Activated naive CD8-positive, alpha-beta T cell treated with anti-CD3 and anti-CD28 coated beads for 36 hours (primary cell): Measurements from ENCODE around the gene AKNAD1. TPM values are rescaled to one million over a fixed set of nuclear protein-coding genes. Genes with fewer than 3 reads are reported as not detected.

Experiments used
- DNase-seq: peaks from one replicate; pipeline ENCODE4 v3.0.0; 2021
- H3K27ac Mint-ChIP-seq: one replicate; pipeline ENCODE4 v1.8.0; 2022; ENCODE audit warnings: mild to moderate bottlenecking, moderate library complexity, mixed read lengths
- H3K27me3 Mint-ChIP-seq: one replicate; pipeline ENCODE4 v1.8.0; 2022; ENCODE audit warnings: mild to moderate bottlenecking, mixed read lengths
- H3K36me3 Mint-ChIP-seq: one replicate; pipeline ENCODE4 v1.8.0; 2021; ENCODE audit warnings: mild to moderate bottlenecking, mixed read lengths
- H3K4me1 Mint-ChIP-seq: one replicate; pipeline ENCODE4 v1.8.0; 2021; ENCODE audit warnings: mixed read lengths
- H3K4me3 Mint-ChIP-seq: one replicate; pipeline ENCODE4 v1.8.0; 2022; ENCODE audit warnings: mild to moderate bottlenecking, moderate library complexity, mixed read lengths
- H3K9me3 Mint-ChIP-seq: one replicate; pipeline ENCODE4 v1.8.0; 2022; ENCODE audit warnings: mixed read lengths
- total RNA-seq, 2 experiments: library from RNA; stranded (reverse); gene quantifications; one replicate each; pipeline ENCODE4 v1.2.3, GENCODE V29; 2021

The AKNAD1 gene
- total RNA-seq, 2 experiments from 2014 or later = not detected

DNA sequence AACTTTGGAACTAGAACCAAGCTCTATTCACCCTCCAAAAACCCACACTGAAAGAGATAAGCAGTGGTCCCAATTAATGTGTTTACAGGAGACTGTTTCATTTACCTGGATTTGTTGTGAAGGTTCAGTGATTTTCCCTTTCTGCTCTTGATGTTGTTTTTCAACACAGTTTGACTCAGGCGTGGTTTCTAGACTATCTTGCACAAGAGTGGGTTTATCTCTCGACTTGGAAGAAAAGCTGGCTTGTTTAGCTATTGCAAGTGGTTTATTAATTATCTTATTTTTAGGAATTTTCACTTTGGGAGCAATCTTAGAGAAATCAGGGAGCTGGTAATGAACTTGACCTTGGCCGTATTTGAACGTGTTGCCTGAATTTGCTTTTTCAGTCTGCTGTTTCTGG lies 5.3 kb downstream of the AKNAD1 start:
- H3K36me3 Mint-ChIP-seq = no peaks in the 10 kb centered on the region
- DNase-seq = no peak
- peaks cover 7% of the 10 kb centered on the region for H3K27me3 Mint-ChIP-seq
- H3K9me3 Mint-ChIP-seq = no peaks in the 10 kb centered on the region
- H3K4me3 Mint-ChIP-seq = no peak overlapping the region
- H3K27ac Mint-ChIP-seq = no peak overlapping the region
- no peaks in the 10 kb centered on the region for H3K4me1 Mint-ChIP-seq

DNA sequence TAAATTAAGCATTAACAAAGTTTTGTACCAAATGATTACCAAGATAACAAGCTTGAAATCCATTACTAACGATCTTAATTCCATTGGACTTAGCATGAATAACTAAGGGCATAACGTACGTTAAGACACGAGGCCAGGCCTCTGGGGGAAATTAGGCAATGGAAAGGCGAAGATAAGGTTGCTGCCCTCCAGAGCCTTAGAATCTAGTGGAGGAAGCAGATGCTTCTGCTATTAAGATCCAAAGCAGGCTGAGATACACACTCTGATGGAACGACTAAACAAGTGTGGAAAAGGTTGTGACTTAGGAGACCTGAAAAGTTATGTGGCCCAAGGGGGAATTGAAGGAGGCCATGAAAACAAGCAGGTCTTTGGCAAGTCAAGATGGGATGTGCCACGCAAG lies 6.0 kb downstream of the AKNAD1 start:
- no peak for DNase-seq
- Mint-ChIP-seq H3K4me3 (no peak overlapping the region), H3K27ac (no peak overlapping the region), H3K4me1 (no peaks in the 10 kb centered on the region), H3K36me3 (no peaks in the 10 kb centered on the region), H3K9me3 (no peaks in the 10 kb centered on the region), H3K27me3 (peaks cover 7% of the 10 kb centered on the region)

DNA sequence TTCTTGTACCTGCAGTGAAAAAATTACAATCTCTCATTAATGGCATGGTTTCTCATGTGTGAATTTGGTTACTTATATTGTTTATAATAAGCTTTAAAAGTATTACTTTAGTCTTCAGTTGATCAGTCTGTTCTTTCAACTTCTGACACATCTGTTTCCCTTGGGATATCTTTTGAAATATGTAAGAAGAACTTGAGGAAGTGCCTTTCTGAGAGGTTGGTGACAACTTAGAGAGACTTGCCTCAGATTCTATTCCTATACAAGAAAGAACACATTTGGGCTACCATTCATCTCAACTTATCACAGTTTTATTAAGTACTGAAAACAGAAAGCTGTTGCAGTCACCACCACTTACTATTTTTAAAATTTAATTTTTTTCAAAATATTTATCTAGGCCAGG lies 8.1 kb downstream of the AKNAD1 start:
- no peaks in the 10 kb centered on the region for H3K9me3 Mint-ChIP-seq
- no peaks in the 10 kb centered on the region for H3K4me1 Mint-ChIP-seq
- H3K27ac Mint-ChIP-seq = no peak overlapping the region
- peaks cover 3% of the 10 kb centered on the region for H3K27me3 Mint-ChIP-seq
- no peak for DNase-seq
- H3K4me3 Mint-ChIP-seq = no peak overlapping the region
- no peaks in the 10 kb centered on the region for H3K36me3 Mint-ChIP-seq

DNA sequence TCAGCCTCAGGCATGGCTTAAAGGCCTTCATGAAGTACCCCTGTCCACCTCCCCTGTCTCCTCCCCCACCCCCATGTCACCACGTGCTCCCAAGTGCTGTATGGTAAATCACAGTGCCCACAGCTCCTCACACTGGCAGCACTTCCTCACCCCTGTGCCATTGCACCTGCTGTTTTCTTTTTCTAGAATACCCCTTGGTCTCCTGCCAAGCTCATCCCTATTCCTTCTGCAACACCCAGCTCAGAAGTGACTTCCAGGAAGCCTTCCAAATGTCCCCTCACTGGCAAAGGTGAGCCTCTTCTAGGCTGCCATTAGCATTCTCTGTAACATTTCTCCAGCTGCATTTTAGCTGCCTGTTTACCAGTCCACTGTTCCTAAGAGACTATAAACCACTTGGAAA lies 9.4 kb downstream of the AKNAD1 start:
- H3K4me3 Mint-ChIP-seq = no peak overlapping the region
- no peaks in the 10 kb centered on the region for H3K4me1 Mint-ChIP-seq
- DNase-seq = no peak
- H3K36me3 Mint-ChIP-seq = no peaks in the 10 kb centered on the region
- peaks cover 3% of the 10 kb centered on the region for H3K27me3 Mint-ChIP-seq
- H3K9me3 Mint-ChIP-seq = no peaks in the 10 kb centered on the region
- no peak overlapping the region for H3K27ac Mint-ChIP-seq

DNA sequence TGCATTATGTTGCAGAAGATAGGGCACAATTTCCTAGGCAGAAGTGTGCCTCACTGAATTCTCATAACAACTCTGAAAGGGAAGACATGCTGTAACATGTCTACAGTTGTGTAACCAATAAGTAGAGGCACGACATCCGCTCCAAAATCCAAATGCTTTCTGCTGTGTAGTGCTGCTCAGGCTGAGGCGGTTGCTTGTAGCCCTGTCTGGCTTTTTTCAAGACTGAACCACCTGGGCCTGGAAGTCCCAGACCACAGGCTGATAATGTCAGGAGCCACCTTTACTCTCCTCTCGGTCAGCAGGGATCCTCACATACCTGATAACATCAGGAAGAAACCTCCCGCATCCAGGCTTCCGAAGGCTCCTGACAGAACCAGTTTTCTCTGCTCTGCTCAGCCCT lies 10.9 kb downstream of the AKNAD1 start:
- no peaks in the 10 kb centered on the region for H3K9me3 Mint-ChIP-seq
- H3K36me3 Mint-ChIP-seq = no peaks in the 10 kb centered on the region
- no peaks in the 10 kb centered on the region for H3K27me3 Mint-ChIP-seq
- DNase-seq = no peak
- no peak overlapping the region for H3K27ac Mint-ChIP-seq
- no peak overlapping the region for H3K4me3 Mint-ChIP-seq
- H3K4me1 Mint-ChIP-seq = no peaks in the 10 kb centered on the region

DNA sequence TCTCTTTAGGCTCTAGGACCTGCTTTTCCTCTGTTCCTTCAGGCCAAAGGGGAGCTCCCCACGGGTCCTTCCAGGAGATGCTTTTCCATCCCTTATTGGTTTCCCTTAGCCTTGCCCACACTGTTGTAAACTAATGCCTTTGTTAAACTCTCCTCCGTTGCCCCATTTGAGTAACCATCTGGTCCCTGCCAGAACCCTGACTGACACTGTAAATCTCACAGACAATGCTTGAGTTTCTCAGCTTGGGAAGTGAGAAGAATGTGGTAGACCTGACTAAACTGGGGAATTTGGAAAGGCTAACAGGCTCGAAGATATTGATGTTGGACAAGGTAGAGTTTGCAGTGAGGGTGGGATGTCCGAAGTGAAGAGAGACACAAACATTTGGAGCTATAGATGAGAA lies 11.4 kb downstream of the AKNAD1 start:
- H3K27ac Mint-ChIP-seq = no peak overlapping the region
- no peaks in the 10 kb centered on the region for H3K4me1 Mint-ChIP-seq
- no peak for DNase-seq
- no peaks in the 10 kb centered on the region for H3K9me3 Mint-ChIP-seq
- no peaks in the 10 kb centered on the region for H3K36me3 Mint-ChIP-seq
- no peaks in the 10 kb centered on the region for H3K27me3 Mint-ChIP-seq
- H3K4me3 Mint-ChIP-seq = no peak overlapping the region

DNA sequence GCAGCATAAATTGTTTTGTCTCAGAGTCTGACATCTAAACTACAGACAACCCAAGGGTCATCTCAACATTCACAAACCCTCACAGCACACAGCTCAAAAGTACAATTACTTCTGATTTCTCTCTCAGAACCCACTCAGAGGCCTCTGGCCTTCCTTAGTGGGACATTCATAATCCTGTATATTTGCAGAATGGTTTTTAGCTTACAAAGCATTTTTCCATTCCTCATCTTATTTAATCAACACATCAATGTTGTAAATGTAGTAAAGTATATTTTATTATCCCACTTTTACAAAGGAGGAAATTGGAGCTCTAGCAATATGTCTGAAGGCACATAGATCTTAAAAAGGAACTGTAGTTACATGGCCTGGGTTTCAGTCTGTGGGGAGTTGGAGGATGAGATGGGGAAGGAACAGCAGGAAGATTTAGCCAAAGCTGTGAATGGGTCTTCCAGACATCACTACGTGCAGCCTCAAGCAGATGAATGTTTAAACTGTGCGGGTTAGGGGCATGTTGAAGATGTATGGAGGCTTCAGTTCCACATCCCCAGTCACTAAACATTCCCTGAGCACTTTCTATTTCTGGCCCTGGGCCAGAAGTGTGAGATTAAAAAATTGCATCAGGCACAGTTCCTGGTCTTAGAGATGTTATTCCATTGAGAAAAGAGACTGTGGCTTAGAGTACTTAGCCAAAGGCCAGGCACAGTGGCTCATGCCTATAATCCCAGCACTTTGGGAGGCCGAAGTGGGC lies 13.3 kb downstream of the AKNAD1 start:
- H3K4me3 Mint-ChIP-seq = no peak overlapping the region
- H3K36me3 Mint-ChIP-seq = no peaks in the 10 kb centered on the region
- H3K9me3 Mint-ChIP-seq = peaks cover under 1% of the 10 kb centered on the region
- DNase-seq = no peak
- H3K27me3 Mint-ChIP-seq = no peaks in the 10 kb centered on the region
- no peaks in the 10 kb centered on the region for H3K4me1 Mint-ChIP-seq
- no peak overlapping the region for H3K27ac Mint-ChIP-seq

DNA sequence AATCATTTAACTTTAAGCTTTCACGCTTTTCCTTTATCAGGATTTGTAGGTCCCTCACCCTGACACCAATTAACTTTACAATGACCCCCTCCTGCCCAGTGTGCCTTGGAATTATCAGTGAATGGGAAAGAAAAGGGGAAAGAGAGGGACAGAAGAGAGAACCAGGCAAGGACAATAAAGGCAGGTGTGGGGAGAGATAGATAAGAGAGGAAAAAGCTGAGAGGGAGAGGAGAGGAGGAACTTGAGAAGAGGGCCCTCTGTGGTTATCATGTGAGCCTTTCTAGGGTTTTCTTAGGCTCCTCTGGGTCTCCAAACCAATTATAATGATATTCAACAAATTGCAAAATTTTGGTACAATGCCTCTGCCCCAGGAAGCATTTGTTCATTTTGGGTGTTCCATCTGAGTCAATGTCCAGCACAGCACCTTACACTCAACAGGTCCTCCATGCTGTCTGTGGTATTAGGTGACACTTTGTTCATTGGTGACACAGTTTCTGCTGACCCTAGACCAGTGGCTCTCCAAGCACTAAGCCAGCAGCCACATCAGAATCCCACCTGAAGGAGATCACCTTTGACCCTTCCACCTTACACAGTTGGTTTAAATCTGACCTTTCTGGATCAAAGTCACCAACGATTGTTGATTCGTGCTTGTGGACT lies 14.2 kb downstream of the AKNAD1 start:
- Mint-ChIP-seq H3K4me1 (no peaks in the 10 kb centered on the region), H3K9me3 (peaks cover 5% of the 10 kb centered on the region), H3K27me3 (peaks cover 3% of the 10 kb centered on the region), H3K4me3 (no peak overlapping the region), H3K27ac (no peak overlapping the region), H3K36me3 (no peaks in the 10 kb centered on the region)
- DNase-seq = no peak

DNA sequence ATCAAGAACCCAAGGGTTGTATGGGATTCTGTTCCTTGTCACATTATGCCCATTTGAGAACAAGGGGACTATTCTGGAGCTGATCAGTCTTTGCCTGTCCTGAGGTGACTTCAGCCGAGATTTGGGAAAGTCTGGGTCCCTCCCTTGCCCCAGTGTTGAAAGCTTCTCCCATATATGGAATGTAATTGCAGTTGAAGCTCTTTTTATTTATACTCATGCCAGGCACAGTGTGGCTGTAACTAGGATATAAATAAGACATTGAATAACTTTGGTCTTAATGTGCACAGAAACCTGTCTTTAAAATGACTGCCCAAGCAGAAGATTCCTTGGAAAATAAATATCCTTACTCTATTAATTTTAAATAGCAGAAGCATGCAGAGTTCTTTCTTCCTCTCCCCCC lies 15.2 kb downstream of the AKNAD1 start:
- H3K36me3 Mint-ChIP-seq = no peaks in the 10 kb centered on the region
- peaks cover 3% of the 10 kb centered on the region for H3K27me3 Mint-ChIP-seq
- H3K4me1 Mint-ChIP-seq = no peaks in the 10 kb centered on the region
- peaks cover 5% of the 10 kb centered on the region for H3K9me3 Mint-ChIP-seq
- H3K4me3 Mint-ChIP-seq = no peak overlapping the region
- no peak for DNase-seq
- no peak overlapping the region for H3K27ac Mint-ChIP-seq

DNA sequence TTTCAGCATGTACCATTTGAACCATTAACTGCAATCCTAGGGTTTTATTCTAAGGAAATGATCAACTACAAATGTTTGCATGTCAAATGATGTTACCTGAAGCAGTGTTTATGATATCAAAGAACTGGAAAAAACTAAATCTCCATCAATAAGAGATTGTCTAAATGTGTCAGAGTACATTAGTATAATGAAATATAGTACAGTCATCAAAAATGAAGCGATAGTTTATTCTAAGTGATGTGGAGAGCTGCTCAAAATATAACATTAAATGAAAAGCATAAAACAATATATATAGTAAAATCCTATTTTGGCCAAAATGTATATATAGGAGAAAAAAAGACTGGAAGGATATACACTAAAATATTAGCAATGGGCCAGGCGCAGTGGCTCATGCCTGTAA lies 24.0 kb downstream of the AKNAD1 start:
- Mint-ChIP-seq H3K27ac (no peak overlapping the region), H3K9me3 (no peaks in the 10 kb centered on the region), H3K27me3 (no peaks in the 10 kb centered on the region), H3K4me3 (no peak overlapping the region), H3K36me3 (no peaks in the 10 kb centered on the region), H3K4me1 (peaks cover 1% of the 10 kb centered on the region)
- DNase-seq = no peak

DNA sequence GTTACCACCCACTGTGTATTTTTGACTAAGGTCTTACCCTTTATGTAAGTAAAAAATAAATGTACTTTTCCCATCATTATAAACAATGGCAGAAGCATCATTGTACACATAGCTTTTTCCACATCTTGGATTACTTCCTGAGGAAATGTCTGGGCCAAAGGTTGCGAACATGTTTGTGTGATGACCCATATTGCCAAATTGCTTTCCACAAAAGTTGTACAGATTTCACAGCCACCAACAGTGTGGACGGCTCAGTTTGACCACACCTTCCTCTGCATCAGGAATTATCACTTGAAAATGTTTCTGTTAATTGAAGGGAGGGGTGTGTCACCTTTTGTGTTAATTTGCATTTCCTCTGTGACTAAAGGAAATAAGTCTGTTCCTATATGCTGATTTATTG lies 25.7 kb downstream of the AKNAD1 start:
- peaks cover 3% of the 10 kb centered on the region for H3K4me1 Mint-ChIP-seq

DNA sequence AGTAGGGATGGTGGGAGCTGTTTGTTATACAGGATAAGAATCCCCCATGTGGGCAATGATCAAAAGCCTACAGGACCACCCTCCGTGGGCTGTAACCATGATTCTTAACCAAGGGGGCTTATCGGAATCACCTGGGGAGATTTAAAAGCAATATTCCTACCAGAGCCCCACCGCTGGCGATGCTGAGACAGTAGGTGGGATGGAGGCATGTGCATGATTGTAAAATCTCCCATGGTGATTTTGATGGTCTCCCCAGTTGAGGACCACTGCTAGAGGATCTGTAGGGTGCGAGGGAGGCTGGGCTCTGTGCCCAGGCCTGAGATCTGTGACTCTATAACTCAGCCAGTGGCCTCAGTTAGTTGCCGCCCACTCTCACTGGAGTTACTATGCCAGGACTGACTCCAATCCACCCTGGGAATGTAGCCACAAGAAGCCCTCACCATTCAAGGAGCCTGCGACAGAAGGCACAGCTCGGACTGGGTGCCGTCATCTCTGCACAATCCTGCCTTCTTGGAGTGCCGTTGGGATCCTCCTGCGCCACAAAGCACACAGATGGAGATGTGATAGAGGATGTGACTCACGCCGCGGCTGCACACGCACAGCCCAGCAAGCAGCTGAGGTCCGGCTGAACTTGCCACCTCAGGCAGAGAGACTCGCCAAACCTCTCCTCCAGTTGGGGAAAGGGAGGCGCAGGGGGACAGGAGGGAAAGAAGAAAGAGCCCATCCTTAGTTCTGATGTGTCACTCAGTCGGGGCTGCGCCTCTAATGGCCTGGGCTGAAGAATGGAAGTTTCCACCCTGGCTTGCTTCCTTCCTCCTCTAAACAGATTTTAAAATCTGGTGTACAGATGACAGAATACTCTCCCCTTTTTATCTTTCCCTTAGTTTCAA lies 26.5 kb downstream of the AKNAD1 start:
- Mint-ChIP-seq H3K27ac (no peak overlapping the region), H3K4me3 (no peak overlapping the region), H3K27me3 (no peaks in the 10 kb centered on the region), H3K36me3 (no peaks in the 10 kb centered on the region), H3K9me3 (no peaks in the 10 kb centered on the region), H3K4me1 (peaks cover 3% of the 10 kb centered on the region)
- DNase-seq = no peak

More for the DNA sequence above, 25.7 kb downstream of the AKNAD1 start:
- Mint-ChIP-seq H3K27me3 (no peaks in the 10 kb centered on the region), H3K36me3 (no peaks in the 10 kb centered on the region), H3K9me3 (no peaks in the 10 kb centered on the region), H3K4me3 (no peak overlapping the region), H3K27ac (no peak overlapping the region)
- DNase-seq = no peak

DNA sequence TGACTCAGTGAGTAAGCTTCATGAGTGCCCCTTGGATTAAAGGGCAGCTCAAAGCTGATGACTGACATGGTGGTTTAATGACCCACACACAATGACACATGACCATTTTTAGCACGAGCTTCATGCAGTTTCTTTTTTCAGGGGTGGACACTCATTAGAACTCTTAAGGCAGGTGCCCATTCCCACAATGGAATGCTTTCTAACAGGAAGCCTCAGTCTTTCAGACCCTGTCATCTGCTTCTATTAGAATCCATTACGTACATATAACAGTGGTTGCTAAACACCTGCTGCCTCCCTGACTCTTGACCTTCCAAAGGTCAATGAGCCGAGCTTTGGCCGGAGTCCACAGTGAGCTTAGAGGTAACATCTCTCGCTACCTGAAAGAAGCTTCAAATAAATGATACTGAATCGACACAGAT lies 27.4 kb downstream of the AKNAD1 start:
- Mint-ChIP-seq H3K4me3 (no peak overlapping the region), H3K36me3 (no peaks in the 10 kb centered on the region), H3K4me1 (peaks cover 3% of the 10 kb centered on the region), H3K27ac (no peak overlapping the region), H3K9me3 (no peaks in the 10 kb centered on the region), H3K27me3 (no peaks in the 10 kb centered on the region)
- DNase-seq = no peak

DNA sequence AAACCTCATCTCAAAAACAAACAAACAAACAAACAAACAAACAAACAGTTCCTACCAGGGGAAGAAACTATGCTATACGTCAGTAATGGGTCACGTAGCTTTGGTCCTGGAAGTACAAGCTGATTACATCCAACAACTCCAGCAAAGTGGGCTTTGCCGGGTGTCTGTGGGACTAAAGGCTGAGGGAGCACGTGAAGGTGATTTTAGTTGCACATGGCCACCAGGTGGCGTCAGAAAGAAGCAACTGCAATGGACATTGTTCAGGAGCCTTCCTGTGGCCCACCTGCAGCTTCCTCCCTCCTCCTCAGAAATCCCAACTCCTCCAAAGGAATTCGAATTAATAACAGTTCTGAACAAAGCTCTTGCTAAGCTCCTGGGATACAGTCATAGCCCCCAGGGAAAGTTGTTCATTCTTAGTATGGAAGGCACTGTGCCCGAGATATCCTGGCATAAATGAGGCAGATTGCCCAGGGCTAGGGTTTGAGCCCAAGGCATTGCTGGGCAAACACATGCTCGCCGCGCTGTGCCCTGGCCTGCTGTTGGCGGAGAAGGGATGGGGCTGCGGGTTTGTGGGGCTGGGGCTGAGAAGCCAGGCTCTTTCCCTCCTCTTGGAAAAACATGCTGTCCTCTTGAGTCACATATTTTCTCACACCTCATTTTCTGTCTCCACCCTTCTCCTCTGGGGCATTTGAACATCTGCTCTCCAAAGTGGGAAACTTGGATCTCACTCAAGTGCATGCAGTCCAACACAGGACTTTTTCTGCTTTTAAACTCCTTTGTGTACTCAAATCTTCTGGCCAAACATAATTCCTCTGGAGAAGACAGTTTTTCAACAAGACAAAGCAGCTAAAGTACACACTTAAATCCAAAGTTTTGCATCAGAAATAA lies 28.6 kb downstream of the AKNAD1 start:
- Mint-ChIP-seq H3K9me3 (no peaks in the 10 kb centered on the region), H3K27me3 (no peaks in the 10 kb centered on the region), H3K27ac (no peak overlapping the region), H3K36me3 (no peaks in the 10 kb centered on the region), H3K4me1 (peaks cover 3% of the 10 kb centered on the region), H3K4me3 (no peak overlapping the region)
- DNase-seq = peak; percentile 61
